ENCODE data around the gene PEX5L.

Gene PEX5L

DNA sequence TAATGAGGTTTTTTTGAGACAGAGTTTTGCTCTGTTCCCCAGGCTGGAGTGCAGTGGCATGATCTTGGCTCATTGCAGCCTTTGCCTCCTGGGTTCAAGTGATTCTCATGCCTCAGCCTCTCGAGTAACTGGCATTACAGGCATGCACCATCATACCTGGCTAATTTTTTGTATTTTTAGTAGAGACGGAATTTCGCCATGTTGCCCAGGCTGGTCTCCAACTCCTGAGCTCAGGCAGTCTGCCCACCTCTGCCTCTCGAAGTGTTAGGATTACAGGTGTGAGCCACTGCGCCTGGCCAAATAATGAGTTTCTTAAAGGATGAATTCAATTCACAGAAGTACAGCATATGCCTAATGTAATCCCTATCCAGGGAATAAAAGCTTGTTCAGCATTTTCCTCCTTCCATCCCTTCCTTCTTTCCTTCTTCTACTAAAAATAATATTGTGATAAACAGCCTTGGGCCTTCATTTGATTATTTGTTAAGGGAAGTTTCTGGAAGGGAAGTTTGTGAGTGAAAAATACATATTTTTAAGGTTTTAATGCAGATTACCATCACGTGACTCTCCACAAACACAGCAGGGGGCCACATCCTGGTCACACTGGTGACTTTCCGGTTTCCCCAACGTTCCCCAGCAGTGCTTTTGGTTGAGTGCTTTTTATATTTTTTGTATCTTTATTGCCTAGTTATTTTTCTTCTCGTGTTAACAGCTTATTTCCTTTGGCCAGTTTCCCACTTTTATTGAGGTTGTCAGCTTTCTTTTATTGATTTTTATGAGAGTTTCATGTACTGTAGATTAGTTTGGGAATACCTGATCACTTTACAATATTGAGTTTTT, 267.1 kb downstream of the PEX5L start:
- DNase-seq (ENCODE audit: low read depth): no peak

- no peak for DNase-seq (ENCODE audit: low read depth)
Observed at GRCh38 chr3:179768080-179768479, 268.7 kb downstream of the PEX5L start.

DNA sequence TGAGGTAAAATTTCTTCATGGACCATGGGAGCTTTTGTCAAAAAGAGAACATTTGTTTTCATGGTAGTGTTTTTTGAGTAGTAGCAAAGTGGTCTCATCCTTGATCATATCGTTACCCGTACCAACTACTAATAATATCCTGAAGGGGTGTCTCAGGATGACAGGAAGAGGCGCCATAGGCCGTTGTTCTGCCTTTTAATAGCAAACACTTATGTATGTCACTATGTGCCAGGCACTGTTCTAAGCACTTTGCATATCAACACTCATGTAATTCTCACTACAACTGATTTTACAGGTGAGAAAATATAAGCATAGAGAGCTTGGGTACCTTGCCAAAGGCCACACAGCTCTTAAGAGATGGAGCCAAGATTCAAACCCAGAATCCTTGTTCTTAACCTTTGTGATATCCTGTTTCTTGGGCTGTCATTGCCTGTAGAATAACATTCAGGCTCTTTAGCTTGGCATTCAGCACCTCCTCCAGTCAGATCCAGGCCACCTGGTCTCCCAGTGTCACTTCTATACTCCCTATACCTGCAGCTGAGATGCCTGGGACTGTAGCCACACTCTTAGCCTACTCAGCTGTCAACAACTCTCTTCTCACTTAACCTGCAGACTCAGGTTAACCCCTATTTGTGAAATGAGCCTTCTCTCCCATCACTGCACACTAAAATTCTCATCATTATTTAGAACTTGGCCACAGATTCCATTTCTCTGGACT, 270.2 kb downstream of the PEX5L start:
- DNase-seq (ENCODE audit: low read depth): no peak

DNA sequence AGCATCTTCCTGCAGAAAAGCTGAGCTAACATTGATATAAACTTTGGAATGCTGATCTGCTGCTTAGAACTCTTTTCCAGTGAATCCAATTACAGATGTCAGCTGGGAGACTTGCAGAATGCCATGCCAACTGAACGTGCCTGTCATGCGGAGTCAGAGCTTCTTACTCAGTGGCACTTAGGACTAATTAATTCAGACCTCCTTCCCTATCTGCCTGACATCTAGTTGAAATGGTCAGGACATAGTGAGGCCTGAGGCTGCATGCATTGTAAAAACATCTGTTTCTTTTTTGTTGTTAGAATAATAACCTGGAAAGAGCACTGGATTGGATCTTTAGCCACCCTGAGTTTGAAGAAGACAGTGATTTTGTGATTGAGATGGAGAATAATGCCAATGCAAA, 271.3 kb downstream of the PEX5L start:
- DNase-seq (ENCODE audit: low read depth): no peak

GRCh38 chr3:179760944-179761343, 275.8 kb downstream of the PEX5L start:
- DNase-seq (ENCODE audit: low read depth): no peak

DNA sequence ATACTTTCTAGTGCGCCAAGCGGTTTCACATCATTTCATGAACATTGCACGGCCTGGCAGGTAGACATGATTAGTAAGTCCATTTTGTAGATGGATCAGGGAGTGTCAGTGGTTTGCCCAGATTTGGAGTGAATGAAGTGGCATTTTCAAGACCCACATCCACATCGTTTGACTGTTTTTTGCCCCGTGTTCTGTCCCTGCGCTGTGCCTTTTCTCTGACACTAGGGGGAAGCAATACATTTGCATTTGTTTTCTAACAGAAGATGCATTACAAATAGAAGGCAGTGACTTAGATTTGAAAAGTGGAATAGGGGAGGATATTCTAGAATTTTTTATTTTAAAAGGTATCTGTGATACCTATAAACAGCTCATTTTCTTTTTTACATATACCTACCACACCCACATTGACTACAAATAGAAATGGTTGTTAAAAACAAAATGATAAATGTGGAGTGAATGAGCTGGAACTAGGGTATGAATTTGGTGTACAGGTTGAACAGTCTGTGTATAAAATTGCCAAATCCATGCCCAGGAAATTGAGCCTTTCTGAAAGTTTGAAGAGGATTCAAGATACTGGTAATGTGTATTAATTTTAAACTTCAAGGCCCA, 285.9 kb downstream of the PEX5L start:
- DNase-seq (ENCODE audit: low read depth): no peak

GRCh38 chr3:179745716-179746115, 291.0 kb downstream of the PEX5L start:
- no peak for DNase-seq (ENCODE audit: low read depth)

DNA sequence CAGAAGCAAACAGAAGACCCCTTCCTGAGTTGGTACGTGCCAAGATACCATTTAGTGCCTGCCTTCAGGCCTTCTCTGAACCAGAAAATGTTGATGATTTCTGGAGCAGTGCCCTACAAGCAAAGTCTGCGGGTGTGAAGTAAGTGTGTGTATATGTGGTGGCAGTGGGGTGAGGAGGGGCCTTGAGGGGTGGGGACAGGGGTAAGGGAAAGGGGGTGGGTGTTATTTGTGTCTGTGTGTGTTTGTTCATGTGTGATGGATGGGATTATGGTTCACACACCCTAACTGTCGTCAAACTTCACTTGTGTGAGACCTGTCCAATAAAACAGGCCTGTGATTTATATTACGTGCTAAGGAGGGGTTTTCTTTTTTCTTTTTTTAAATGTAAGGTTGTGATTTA, 291.7 kb downstream of the PEX5L start:
- DNase-seq (ENCODE audit: low read depth): no peak

Data from stimulated activated CD8-positive, alpha-beta memory T cell treated with anti-CD3 and anti-CD28 coated beads, Interleukin-4, amount 100 ng/mL, for 24 hours (primary cell).